Vagina (tissue), 2 donors: ENCODE data around the gene CRMP1.

Experiments
- POLR2A ChIP-seq, 2 donors: fragments of 450-650 bp; IDR thresholded peaks; one replicate each; pipeline ENCODE4 v1.6.1; 2017; ENCODE audit warnings: antibody characterized with exemption in 2 of 2, mild to moderate bottlenecking in 2 of 2, moderate library complexity in 2 of 2
- TF ChIP-seq, protein P1 (sequence below), 3 experiments: fragments of 450-650 bp in 2 of 3; fragments of 200-600 bp in 1 of 3; sonication (generic) in 1 of 3; IDR thresholded peaks; one replicate each; pipeline ENCODE4 v1.5.1; 2017 to 2019; ENCODE audit warnings: antibody characterized with exemption in 3 of 3, mild to moderate bottlenecking in 2 of 3, moderate library complexity in 2 of 3

DNA sequence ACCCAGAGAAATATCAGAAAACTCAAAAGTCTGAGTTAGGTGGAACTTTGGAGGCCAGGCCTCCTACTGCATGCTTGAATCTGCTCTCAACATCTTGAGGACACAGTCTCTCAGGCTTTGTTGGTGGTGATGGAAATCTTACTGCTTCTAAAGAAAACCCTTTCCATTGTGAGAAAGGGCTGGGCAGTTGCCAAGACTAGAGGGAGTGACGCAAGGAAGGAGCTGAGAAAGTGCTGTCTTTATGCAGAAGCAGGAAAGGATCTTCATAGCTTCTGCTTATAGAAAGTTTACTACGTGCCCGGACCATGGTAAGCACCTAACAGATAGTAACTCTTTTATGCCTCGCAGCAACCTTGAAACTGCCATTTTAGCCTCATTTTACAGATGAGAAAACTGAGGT lies 2.4 kb upstream of the CRMP1 start:
- TF ChIP-seq, protein P1, sequence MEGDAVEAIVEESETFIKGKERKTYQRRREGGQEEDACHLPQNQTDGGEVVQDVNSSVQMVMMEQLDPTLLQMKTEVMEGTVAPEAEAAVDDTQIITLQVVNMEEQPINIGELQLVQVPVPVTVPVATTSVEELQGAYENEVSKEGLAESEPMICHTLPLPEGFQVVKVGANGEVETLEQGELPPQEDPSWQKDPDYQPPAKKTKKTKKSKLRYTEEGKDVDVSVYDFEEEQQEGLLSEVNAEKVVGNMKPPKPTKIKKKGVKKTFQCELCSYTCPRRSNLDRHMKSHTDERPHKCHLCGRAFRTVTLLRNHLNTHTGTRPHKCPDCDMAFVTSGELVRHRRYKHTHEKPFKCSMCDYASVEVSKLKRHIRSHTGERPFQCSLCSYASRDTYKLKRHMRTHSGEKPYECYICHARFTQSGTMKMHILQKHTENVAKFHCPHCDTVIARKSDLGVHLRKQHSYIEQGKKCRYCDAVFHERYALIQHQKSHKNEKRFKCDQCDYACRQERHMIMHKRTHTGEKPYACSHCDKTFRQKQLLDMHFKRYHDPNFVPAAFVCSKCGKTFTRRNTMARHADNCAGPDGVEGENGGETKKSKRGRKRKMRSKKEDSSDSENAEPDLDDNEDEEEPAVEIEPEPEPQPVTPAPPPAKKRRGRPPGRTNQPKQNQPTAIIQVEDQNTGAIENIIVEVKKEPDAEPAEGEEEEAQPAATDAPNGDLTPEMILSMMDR (IDR thresholded peaks at IDR 0.05): no peak
- no peak for TF ChIP-seq POLR2A (IDR thresholded peaks at IDR 0.05)
